D721Med (cell line): ENCODE data around the gene DEFB110.

Experiments used
- DNase-seq: peaks from one replicate; pipeline ENCODE4 v3.0.0; 2011; ENCODE audit warnings: low spot score; ENCODE audit not compliant: insufficient read length
- FAIRE-seq: peaks from 2 replicates; lab custom pipeline; 2011; peaks lifted over from hg19 to GRCh38; lab: Jason Lieb, UNC
- CTCF ChIP-seq: IDR thresholded peaks from 2 replicates; pipeline ENCODE4 v1.5.1; 2012; ENCODE audit warnings: mild to moderate bottlenecking, control low read depth; ENCODE audit not compliant: insufficient read depth; ENCODE audit errors: missing control alignments

Gene DEFB110

GRCh38 chr6:50021894-50022293 lies at the start of gene DEFB110:
TSS of gene DEFB110 (minus strand) at chr6:50021994. CDS start at chr6:50021935, 59 bp downstream.
- no peak for TF ChIP-seq CTCF
- no peak for FAIRE-seq
- no peak for DNase-seq

GRCh38 chr6:50070101-50070500 lies 48.3 kb upstream of the DEFB110 start:
- no peak for TF ChIP-seq CTCF
- FAIRE-seq (no peak), DNase-seq (no peak)

- peak; percentile 46 for TF ChIP-seq CTCF
- FAIRE-seq (no peak), DNase-seq (no peak)
These were observed 40.3 kb upstream of the DEFB110 start for GRCh38 chr6:50062051-50062450.

- no peak for DNase-seq
- TF ChIP-seq CTCF = no peak
- no peak for FAIRE-seq
These were observed 34.4 kb upstream of the DEFB110 start for GRCh38 chr6:50056242-50056641.

GRCh38 chr6:50049829-50050228 lies 28.0 kb upstream of the DEFB110 start, which contains the start of gene DEFB112:
TSS of gene DEFB112 (minus strand) at chr6:50049929. CDS start at chr6:50049869, 60 bp downstream.
- no peak for FAIRE-seq

GRCh38 chr6:50047026-50047425 lies 25.2 kb upstream of the DEFB110 start:
- DNase-seq = no peak
- TF ChIP-seq CTCF = no peak
- FAIRE-seq = no peak

More at GRCh38 chr6:50049829-50050228, 28.0 kb upstream of the DEFB110 start, which contains the start of gene DEFB112:
- no peak for DNase-seq
- no peak for TF ChIP-seq CTCF

- peak; percentile 54 for TF ChIP-seq CTCF
- FAIRE-seq = no peak
- no peak for DNase-seq
These were observed 9.2 kb upstream of the DEFB110 start for GRCh38 chr6:50030777-50031562.
